Endothelial cell of umbilical vein (primary cell): Measurements from ENCODE around the gene PDS5B. TPM values are rescaled to one million over a fixed set of nuclear protein-coding genes. Genes with fewer than 3 reads are reported as not detected.

ENCODE experiments used
- BruUV-seq: library from RNA; stranded (reverse); fragments of 400-500 nt; replicated peaks from 2 replicates; lab custom pipeline; 2021; lab: Mats Ljungman, UMichigan
- CTCF ChIA-PET: fragments of 300-600, 350-600 bp; sonication (Branson Sonifier 250); formaldehyde crosslinking; loops from one replicate; lab custom pipeline; 2021; ENCODE audit warnings: antibody characterized with exemption, inconsistent platforms; lab: Charles Lee
- POLR2A ChIA-PET: fragments of 300-600, 350-600 bp; sonication (Branson Sonifier 250); formaldehyde crosslinking; loops from one replicate; lab custom pipeline; 2021; ENCODE audit warnings: antibody characterized with exemption, inconsistent platforms; lab: Charles Lee
- DNase-seq: peaks from one replicate; pipeline ENCODE4 v3.0.0-alpha.2; 2011; ENCODE audit warnings: low read depth, low spot score
- FAIRE-seq: peaks from 2 replicates; lab custom pipeline; 2011; peaks lifted over from hg19 to GRCh38; lab: Jason Lieb, UNC
- H2AFZ ChIP-seq: 2 replicates; pipeline ENCODE4 v1.6.0; 2012; ENCODE audit warnings: low read depth, low read length, control low read depth, inconsistent platforms
- H3K27ac ChIP-seq: 2 replicates; pipeline ENCODE4 v1.5.1; 2011; ENCODE audit warnings: low read depth, mild to moderate bottlenecking, control low read depth, low read length, moderate library complexity; ENCODE audit not compliant: insufficient read depth
- H3K27me3 ChIP-seq, 2 experiments: 2 replicates each; pipeline versions ENCODE4 v1.6.0 to v1.6.1; 2011; ENCODE audit warnings: low read length in 2 of 2, mixed read lengths in 1 of 2; ENCODE audit not compliant: control insufficient read depth in 2 of 2, insufficient read depth in 2 of 2
- H3K36me3 ChIP-seq, 2 experiments: 2 replicates in 1 of 2; 3 replicates in 1 of 2; pipeline ENCODE4 v1.5.1; 2011; ENCODE audit warnings: low read length in 2 of 2, mild to moderate bottlenecking in 1 of 2, moderate library complexity in 1 of 2; ENCODE audit not compliant: control insufficient read depth in 2 of 2, insufficient read depth in 2 of 2; ENCODE audit errors: extremely low read depth in 1 of 2
- H3K4me1 ChIP-seq: 3 replicates; pipeline ENCODE4 v1.5.1; 2011; ENCODE audit warnings: mild to moderate bottlenecking, low read length; ENCODE audit not compliant: control insufficient read depth, insufficient read depth; ENCODE audit errors: extremely low read depth
- H3K4me2 ChIP-seq: 2 replicates; pipeline ENCODE4 v1.6.1; 2011; ENCODE audit warnings: low read length, control low read depth, mixed read lengths; ENCODE audit not compliant: insufficient read depth
- H3K4me3 ChIP-seq, 3 experiments: fragments of 200-600 bp in 1 of 3; sonication (generic), shearing (Covaris generic) in 1 of 3; replicated peaks in 1 of 3; 2 replicates each; pipeline ENCODE4 v1.5.1; 2011 to 2016; ENCODE audit warnings: control low read depth in 3 of 3, low read length in 3 of 3, mild to moderate bottlenecking in 2 of 3, inconsistent platforms in 1 of 3, low read depth in 1 of 3, moderate library complexity in 1 of 3; ENCODE audit not compliant: insufficient read depth in 1 of 3
- H3K79me2 ChIP-seq: 2 replicates; pipeline ENCODE4 v1.6.0; 2012; ENCODE audit warnings: low read length, inconsistent platforms; ENCODE audit not compliant: control insufficient read depth, insufficient read depth
- H3K9ac ChIP-seq: replicated peaks from 2 replicates; pipeline ENCODE3; 2011; ENCODE audit warnings: low read length, control low read depth; ENCODE audit not compliant: insufficient read depth; ENCODE audit errors: extremely low read depth
- H3K9me1 ChIP-seq: replicated peaks from 3 replicates; pipeline ENCODE4 v1.6.0; 2011; ENCODE audit warnings: mild to moderate bottlenecking, low read length; ENCODE audit not compliant: control insufficient read depth, insufficient read depth; ENCODE audit errors: extremely low read depth
- H3K9me3 ChIP-seq: replicated peaks from 2 replicates; pipeline ENCODE4 v1.5.1; 2012; ENCODE audit warnings: low read length, inconsistent platforms; ENCODE audit not compliant: control insufficient read depth, insufficient read depth
- H4K20me1 ChIP-seq: replicated peaks from 2 replicates; pipeline ENCODE3; 2011; ENCODE audit warnings: mild to moderate bottlenecking, low read length; ENCODE audit not compliant: control insufficient read depth, insufficient read depth; ENCODE audit errors: extremely low read depth
- CTCF ChIP-seq, 2 donors: IDR thresholded peaks; 1 replicate in 1 of 2; 2 replicates in 1 of 2; pipeline ENCODE4 v1.5.1; 2011; ENCODE audit warnings: low read length in 2 of 2, mild to moderate bottlenecking in 2 of 2, moderate library complexity in 2 of 2, control low read depth in 1 of 2, inconsistent platforms in 1 of 2, low read depth in 1 of 2; ENCODE audit not compliant: insufficient read depth in 1 of 2; ENCODE audit errors: extremely low read depth in 1 of 2
- EZH2 ChIP-seq: IDR thresholded peaks from 2 replicates; pipeline ENCODE4 v1.6.1; 2012; ENCODE audit warnings: borderline replicate concordance, low read depth, mild to moderate bottlenecking, moderate library complexity, low read length, inconsistent platforms; ENCODE audit not compliant: severe bottlenecking
- FOS ChIP-seq: IDR thresholded peaks from 2 replicates; pipeline ENCODE4 v1.6.1; 2011; ENCODE audit warnings: mild to moderate bottlenecking, low read length, moderate library complexity, borderline replicate concordance; ENCODE audit not compliant: insufficient read depth
- GATA2 ChIP-seq: IDR thresholded peaks from 2 replicates; pipeline ENCODE4 v1.7.0; 2011; ENCODE audit warnings: low read depth, mild to moderate bottlenecking, moderate library complexity, mixed read lengths, low read length; ENCODE audit not compliant: insufficient read length, insufficient read depth
- JUN ChIP-seq: IDR thresholded peaks from 2 replicates; pipeline ENCODE4 v1.6.1; 2011; ENCODE audit warnings: borderline replicate concordance, low read depth; ENCODE audit not compliant: insufficient read length, insufficient read depth
- MAX ChIP-seq: IDR thresholded peaks from 2 replicates; pipeline ENCODE4 v1.6.1; 2011; ENCODE audit not compliant: insufficient read depth, insufficient read length
- MYC ChIP-seq: IDR thresholded peaks from one replicate; pipeline ENCODE4 v1.6.1; 2011; ENCODE audit warnings: mild to moderate bottlenecking, low read depth, low read length
- POLR2A ChIP-seq: IDR thresholded peaks from 2 replicates; pipeline ENCODE4 v1.6.1; 2012; ENCODE audit warnings: low read depth, mild to moderate bottlenecking, control low read depth, low read length
- POLR2AphosphoS5 ChIP-seq: IDR thresholded peaks from 2 replicates; pipeline ENCODE4 v1.6.1; 2012; ENCODE audit warnings: low read depth, mild to moderate bottlenecking, control low read depth, low read length, moderate library complexity; ENCODE audit not compliant: insufficient read depth
- dilution Hi-C: fragments of 300-500 bp; cut with MboI; formaldehyde crosslinking; loops from one replicate; pipeline ENCODE4 v1.15.0; 2019; ENCODE audit warnings: low sequenced_read_pairs; ENCODE audit not compliant: extremely low pct_ligation_motif_present
- intact Hi-C: fragments of 100-400 bp; cut with micrococcal nuclease; formaldehyde crosslinking; loops from one replicate; pipeline ENCODE4 v1.10.0; 2022
- polyA plus RNA-seq, 4 experiments: library from polyadenylated mRNA; depleted of rRNA in 3 of 4; stranded (reverse) in 3 of 4; unstranded in 1 of 4; fragments of >200 nt; gene quantifications; 2 replicates each; pipeline versions ENCODE4 v1.2.1 to v1.2.3, GENCODE V29; 2011 to 2012; ENCODE audit warnings: missing spikeins in 1 of 4
- total RNA-seq: library from RNA; stranded (reverse); gene quantifications from 2 replicates; pipeline ENCODE4 v1.2.3, GENCODE V29; 2021

Gene PDS5B
- total and polyA plus RNA-seq, 2 donors (not counting 3 experiments of a cell fraction or from before 2014, with no cell fraction given) = 3.9 to 40.3 TPM

- FAIRE-seq (no peak), DNase-seq (no peak)
- dilution Hi-C loops (no loop called here), intact Hi-C loops (no loop called here)
- H3K27ac ChIP-seq = no peak overlapping the region
- H3K9ac ChIP-seq = no peak overlapping the region
- CTCF ChIA-PET = interaction anchor here (1.0 to 4.4 kb wide), 4 partner anchors 10 to 22 kb away, joined by 3 to 11 read pairs (median 8); no protein-coding TSS in a partner anchor
- BruUV-seq = no TSS peak
- POLR2A ChIA-PET = no interaction called here
- no peaks in the 10 kb centered on the region for H3K27me3 ChIP-seq
- peaks cover 2% of the 10 kb centered on the region for H3K4me1 ChIP-seq
- H3K9me1 ChIP-seq = no peaks in the 10 kb centered on the region
- peaks cover 3% of the 10 kb centered on the region for H4K20me1 ChIP-seq
- H3K79me2 ChIP-seq = peaks cover 80% of the 10 kb centered on the region
- no peak for TF ChIP-seq GATA2
- TF ChIP-seq POLR2A = no peak
- no peak for TF ChIP-seq FOS
- no peak for TF ChIP-seq JUN
- no peak overlapping the region for H2AFZ ChIP-seq
- H3K4me3 ChIP-seq = no peak overlapping the region
- no peaks in the 10 kb centered on the region for H3K9me3 ChIP-seq
- no peaks in the 10 kb centered on the region for H3K36me3 ChIP-seq
- H3K4me2 ChIP-seq = no peak overlapping the region
Observed at GRCh38 chr13:32629313-32629712, 43.1 kb downstream of the PDS5B start.

- dilution Hi-C loops = no loop called here
- no peak overlapping the region for H2AFZ ChIP-seq
- no TSS peak for BruUV-seq
- H3K4me2 ChIP-seq = no peak overlapping the region
- DNase-seq (peak; percentile 10), FAIRE-seq (no peak)
- intact Hi-C loops = no loop called here
- no peaks in the 10 kb centered on the region for H3K9me3 ChIP-seq
- CTCF ChIA-PET = interaction anchor here (1.1 to 4.4 kb wide), 3 partner anchors 10 to 21 kb away, joined by 7 to 11 read pairs (median 9); no protein-coding TSS in a partner anchor
- H3K9ac ChIP-seq = no peak overlapping the region
- peaks cover 3% of the 10 kb centered on the region for H4K20me1 ChIP-seq
- peaks cover 2% of the 10 kb centered on the region for H3K4me1 ChIP-seq
- H3K4me3 ChIP-seq = no peak overlapping the region
- no peaks in the 10 kb centered on the region for H3K27me3 ChIP-seq
- H3K27ac ChIP-seq = no peak overlapping the region
- H3K9me1 ChIP-seq = no peaks in the 10 kb centered on the region
- TF ChIP-seq MAX (no peak), JUN (no peak), POLR2A (no peak), GATA2 (no peak), CTCF (IDR thresholded peaks at IDR 0.05; ENCODE audit: extremely low read depth in 1 of 2, insufficient read depth in 1 of 2, low read depth in 1 of 2, low read length in 2 of 2) (no peak), MYC (no peak), POLR2AphosphoS5 (no peak), EZH2 (no peak), FOS (no peak)
- peaks cover 76% of the 10 kb centered on the region for H3K79me2 ChIP-seq
- POLR2A ChIA-PET = no interaction called here
- H3K36me3 ChIP-seq = no peaks in the 10 kb centered on the region
Observed at GRCh38 chr13:32629866-32630265, 43.6 kb downstream of the PDS5B start.
